GM03348 (cell line): ENCODE measurements around the gene WDFY4.

Experiments
- DNase-seq: peaks from one replicate; pipeline ENCODE4 v3.0.0; 2012; ENCODE audit warnings: low spot score

Gene WDFY4

GRCh38 chr10:48985621-48986158 lies 301.0 kb downstream of the WDFY4 start:
- no peak for DNase-seq

DNA sequence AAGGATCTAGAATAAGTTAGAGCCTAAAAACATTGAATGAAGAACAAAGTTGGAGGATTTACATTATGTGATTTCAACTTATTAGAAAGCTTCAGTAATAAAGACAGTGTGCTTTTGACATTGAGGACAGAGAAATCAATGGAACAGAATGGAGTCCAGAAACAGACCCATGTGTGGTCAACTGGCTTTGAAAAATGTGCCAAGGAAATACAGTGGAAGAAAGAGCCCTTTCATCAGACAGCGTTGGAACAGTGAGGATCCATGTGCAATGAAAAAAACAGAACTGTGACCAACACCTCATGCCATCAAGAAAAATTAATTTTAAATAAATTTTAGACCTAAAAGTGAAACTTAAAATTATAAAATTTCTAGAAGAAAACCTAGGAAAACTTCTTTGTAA lies 305.6 kb downstream of the WDFY4 start:
- DNase-seq: no peak

GRCh38 chr10:48993627-48994026 lies 309.0 kb downstream of the WDFY4 start:
- DNase-seq: no peak

DNA sequence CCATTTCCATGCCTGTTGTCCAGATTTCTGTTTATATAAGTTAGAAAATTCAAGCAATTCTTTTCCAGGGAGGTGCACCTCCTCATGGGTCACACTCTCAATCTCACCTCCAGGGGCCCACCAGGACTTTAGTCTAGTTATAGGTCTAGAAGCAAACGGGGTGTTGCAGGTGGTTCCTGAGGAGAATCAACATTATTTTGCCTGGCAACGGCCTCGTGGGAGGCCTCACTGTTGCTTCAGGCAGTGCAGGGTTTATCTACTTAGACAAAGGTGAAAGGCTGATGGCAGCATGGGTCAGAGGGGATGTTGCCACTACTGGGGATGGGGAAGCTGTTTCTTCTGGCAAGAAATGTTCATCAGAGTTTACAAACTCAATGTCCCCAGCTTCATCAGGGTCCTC lies 311.7 kb downstream of the WDFY4 start:
- DNase-seq: no peak

DNA sequence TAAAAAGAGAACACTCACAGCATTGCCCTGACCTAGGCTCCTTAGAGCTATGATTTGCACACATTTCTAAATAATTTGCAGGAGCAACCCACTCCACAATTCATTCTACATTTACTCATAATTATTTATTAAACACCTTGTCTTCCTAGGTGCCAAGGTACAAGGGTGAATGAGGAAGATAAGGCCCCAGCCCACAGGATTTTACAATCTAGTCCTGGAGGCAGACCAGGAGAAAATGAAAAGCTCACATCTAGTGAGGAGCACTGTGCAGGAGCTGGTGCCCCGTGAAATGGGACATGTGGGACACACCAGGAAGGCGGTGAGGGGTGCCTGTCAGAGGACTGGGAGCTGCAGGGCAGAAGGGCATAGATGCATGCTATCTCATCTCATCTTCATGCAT lies 314.7 kb downstream of the WDFY4 start:
- DNase-seq: no peak

DNA sequence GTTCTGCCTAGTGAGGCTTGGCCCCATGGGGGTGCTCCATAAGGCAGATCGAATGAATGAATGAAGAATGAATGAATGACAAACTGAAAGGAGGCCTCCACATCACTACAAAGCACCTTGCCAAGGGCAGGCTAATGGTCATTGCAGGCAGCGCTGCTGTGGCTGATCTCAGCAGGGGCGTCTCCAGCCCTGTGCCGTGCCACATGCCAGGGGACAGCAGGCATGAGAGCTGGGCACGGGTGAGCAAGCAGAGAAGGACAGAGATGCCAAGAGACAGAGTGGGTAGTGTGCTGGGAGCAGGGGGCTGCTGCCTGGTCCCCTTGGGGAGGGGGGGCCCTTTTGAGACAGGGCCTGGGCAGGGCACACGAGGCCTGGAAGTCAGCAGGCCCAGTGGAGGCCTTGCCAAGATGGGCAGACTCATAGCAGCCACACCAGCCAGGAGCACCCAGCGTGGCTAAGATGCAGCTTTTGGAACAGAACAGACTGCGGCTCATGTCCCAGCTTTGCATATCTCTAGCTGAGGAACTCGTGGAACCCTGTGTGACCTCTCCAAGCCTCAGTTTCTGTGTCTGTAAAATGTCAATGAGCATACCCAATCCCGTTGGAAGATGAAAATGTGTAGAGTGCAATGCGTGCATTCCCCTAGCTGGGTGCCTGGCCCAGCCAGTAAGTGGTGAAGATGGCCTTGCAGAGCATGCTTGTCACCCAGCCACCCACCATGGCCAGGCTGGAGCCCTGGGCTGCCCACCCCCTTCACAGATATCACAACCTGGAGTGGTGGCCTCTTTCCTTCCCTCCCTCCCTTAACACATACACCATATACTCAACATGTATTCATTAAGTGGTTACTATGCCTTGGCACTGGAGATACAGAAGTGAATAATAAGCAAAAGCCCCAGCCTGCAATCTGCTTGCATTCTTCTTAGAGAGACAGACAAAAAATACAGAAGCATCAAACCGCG lies 316.0 kb downstream of the WDFY4 start:
- DNase-seq: no peak

- no peak for DNase-seq
Measured at GRCh38 chr10:49001402-49001801, 316.7 kb downstream of the WDFY4 start.

DNA sequence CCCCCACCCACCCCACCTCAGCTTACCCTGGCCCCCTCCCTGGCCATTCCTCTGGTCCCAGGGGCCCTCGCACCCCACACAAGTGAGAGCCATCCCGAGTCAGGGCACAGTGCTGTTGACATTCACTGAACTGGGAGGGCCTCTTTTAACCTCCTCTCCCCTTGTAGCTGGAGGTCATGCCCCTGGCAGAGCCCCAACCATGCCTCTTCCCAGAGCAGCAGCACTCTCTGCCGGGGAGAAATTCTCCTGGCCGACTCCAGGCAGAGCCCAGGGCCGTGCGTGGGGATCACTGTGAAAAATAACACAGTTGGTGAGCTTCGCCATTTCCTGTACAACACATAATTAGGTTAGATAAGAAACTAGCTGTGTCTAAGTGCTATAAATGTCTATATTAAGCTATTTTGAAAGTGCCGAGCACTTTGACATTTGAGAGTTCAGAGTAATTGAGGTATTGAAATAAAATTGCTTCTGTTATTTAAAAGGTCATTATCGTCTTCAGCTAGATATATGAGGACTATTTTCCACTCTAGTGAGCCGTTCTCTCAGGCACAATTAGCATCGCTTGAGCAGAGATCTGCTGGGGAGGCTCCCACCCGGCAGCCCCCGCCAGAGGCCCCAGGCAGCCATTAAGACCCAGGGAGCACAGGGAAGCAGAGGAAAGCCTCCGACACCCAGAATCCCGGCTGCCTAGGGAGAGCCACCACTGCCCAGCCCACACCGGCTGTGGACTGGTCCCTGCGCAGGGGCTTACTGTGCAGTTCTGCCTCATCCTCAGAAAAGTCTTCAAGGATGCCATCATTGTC lies 317.4 kb downstream of the WDFY4 start:
- DNase-seq: no peak

GRCh38 chr10:49005270-49005669 lies 320.6 kb downstream of the WDFY4 start:
- DNase-seq: no peak

GRCh38 chr10:49007129-49007528 lies 322.5 kb downstream of the WDFY4 start:
- DNase-seq: no peak

- no peak for DNase-seq
Measured at GRCh38 chr10:49008091-49008490, 323.4 kb downstream of the WDFY4 start.

DNA sequence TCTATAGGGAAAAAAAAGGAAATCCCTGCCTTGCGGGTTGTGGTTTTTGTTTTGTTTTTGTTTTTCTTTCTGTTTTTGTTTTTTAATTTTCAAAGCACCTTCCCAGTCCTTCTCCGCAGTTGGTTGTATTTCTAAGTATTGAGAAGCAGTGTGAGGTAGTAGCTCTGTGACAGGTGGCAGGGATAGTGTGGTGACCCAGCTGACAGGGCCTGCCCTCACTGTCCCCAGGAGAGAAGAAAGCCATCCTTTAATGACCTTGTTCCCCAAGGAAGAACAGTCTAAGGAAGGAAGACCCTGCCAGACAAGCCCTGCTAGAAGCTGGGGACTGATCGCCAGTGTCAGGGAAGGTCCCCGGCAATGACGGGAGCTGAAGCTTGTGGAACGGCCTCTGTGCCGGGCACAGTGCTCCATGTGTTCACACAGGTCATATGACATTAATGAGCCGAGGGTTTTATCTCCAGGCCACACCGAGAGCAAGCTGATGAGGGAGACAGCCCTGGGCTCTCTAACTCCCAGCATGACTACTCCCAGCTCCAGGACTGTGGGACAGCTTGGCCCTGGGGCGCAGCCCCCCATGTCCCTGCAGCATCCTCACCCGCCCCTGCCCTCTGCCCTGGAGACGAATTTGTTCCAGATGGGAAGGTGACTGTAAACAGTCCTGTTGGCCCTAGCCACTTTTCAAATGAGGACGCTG lies 324.0 kb downstream of the WDFY4 start:
- no peak for DNase-seq

DNA sequence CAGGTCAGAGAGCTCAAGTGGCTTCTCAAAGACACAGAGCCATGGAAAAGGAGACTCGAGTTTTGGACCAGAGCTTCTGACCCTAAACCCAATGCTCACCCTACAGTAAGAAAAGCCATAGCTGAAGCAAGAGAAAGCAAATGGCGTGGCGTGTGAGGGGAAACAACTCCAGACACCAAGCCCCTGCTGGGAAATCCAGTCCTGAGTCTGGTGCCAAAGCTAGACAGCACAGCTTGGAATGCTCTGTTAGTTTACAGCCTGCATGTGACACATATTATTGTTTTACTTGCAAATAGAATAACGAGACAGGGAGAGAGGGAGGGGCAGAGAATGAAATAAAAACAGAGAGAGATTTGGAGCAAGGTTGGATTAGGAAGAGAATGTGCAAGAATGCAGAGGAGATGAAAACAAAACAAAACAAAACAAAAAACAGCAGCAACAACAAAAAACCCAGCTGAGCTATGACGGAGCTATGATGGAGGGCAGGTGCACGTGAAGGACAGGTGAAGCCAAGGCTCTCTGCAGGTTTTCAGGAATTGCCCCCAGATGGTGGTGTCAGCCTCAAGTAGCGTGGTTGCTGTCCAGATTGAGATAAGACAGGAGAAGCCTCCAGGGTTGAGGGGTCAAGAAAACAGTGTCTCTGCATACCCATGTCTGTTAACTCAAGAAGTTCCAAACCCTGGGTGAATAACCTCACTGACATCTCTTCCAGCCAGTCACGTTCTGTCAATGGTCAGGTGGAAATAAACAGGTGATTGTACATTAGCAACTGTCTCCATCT lies 324.7 kb downstream of the WDFY4 start:
- no peak for DNase-seq

GRCh38 chr10:49010295-49010694 lies 325.6 kb downstream of the WDFY4 start:
- DNase-seq: no peak

GRCh38 chr10:49010865-49011264 lies 326.2 kb downstream of the WDFY4 start:
- no peak for DNase-seq

- DNase-seq: no peak
Measured at GRCh38 chr10:49011756-49012155, 327.1 kb downstream of the WDFY4 start.

DNA sequence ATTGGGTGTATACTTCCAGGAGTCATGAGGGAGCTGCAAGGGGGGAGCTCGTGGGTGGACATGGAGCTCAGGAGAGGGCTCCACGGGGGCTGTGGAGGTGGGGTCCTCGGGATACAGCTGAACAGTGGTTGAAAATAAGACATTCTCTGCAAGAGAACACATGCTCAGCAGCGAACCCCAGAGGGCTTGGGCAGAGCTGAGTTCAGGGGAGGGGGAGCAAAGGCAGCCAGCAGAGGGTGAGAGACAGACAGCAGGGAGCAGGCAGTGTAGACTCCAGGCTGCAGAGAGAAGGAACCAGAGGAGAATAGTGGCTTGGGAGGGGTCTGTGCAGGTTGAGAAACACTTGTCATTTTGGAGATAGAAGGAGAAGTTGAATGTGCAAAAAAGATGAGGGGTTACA lies 327.9 kb downstream of the WDFY4 start:
- DNase-seq: no peak

GRCh38 chr10:49015700-49016099 lies 331.0 kb downstream of the WDFY4 start:
- no peak for DNase-seq

- DNase-seq: no peak
Measured at GRCh38 chr10:49021685-49022084, 337.0 kb downstream of the WDFY4 start.

GRCh38 chr10:49023071-49023470 lies 338.4 kb downstream of the WDFY4 start:
- DNase-seq: no peak

GRCh38 chr10:49023752-49024151 lies 339.1 kb downstream of the WDFY4 start:
- DNase-seq: peak; percentile 72
